Head of caudate nucleus (tissue), 42 donors: ENCODE measurements around the gene TST.

Experiments
- DNase-seq, 42 donors: peaks; one replicate each; pipeline versions ENCODE4 v3.0.0 to v3.0.0-alpha.2; 2020 to 2021; ENCODE audit warnings: mixed read lengths in 7 of 42
- intact Hi-C: fragments of 100-400 bp; cut with DNase I; formaldehyde crosslinking; loops from one replicate; pipeline ENCODE4 v1.15.0; 2022

TST gene

GRCh38 chr22:37036655-37037377 is 17.6 kb upstream of the TST start:
- intact Hi-C loops, result no loop called here

GRCh38 chr22:37033605-37034430 is 14.6 kb upstream of the TST start:
- intact Hi-C loops, result no loop called here
- no peak for DNase-seq

More at GRCh38 chr22:37036655-37037377, 17.6 kb upstream of the TST start:
- peak in 9 of 42 donors; percentile 36 to 68 (median 55) for DNase-seq

- DNase-seq, result peak in 12 of 42 donors; percentile 38 to 72 (median 55)
- intact Hi-C loops, result no loop called here
Measured at GRCh38 chr22:37032535-37033460, 13.6 kb upstream of the TST start.

- peak in 6 of 42 donors; percentile 43 to 68 (median 54) for DNase-seq
- intact Hi-C loops, result no loop called here
Measured at GRCh38 chr22:37032134-37032534, 12.9 kb upstream of the TST start.

- intact Hi-C loops, result no loop called here
Measured at GRCh38 chr22:37030560-37031281, 11.5 kb upstream of the TST start.

GRCh38 chr22:37028692-37029674 is 9.7 kb upstream of the TST start:
- no peak for DNase-seq
- intact Hi-C loops, result no loop called here

More at GRCh38 chr22:37030560-37031281, 11.5 kb upstream of the TST start:
- DNase-seq, result no peak

GRCh38 chr22:37027556-37027955 is 8.3 kb upstream of the TST start:
- intact Hi-C loops, result no loop called here
- DNase-seq, result no peak

- intact Hi-C loops, result no loop called here
- peak in 2 of 42 donors; percentile 38 to 55 for DNase-seq
Measured at GRCh38 chr22:37026325-37026724, 7.1 kb upstream of the TST start.

GRCh38 chr22:37025500-37026070 is 6.3 kb upstream of the TST start:
- intact Hi-C loops, result no loop called here
- DNase-seq, result no peak

GRCh38 chr22:37024339-37025157 is 5.3 kb upstream of the TST start:
- intact Hi-C loops, result no loop called here
- no peak for DNase-seq

GRCh38 chr22:37023743-37024338 is 4.6 kb upstream of the TST start:
- intact Hi-C loops, result no loop called here
- DNase-seq, result no peak

- DNase-seq, result peak in 7 of 42 donors; percentile 26 to 57 (median 39)
- intact Hi-C loops, result no loop called here
Measured at GRCh38 chr22:37022483-37023337, 3.5 kb upstream of the TST start.

- peak in 39 of 42 donors; percentile 30 to 84 (median 66) for DNase-seq
- intact Hi-C loops, result no loop called here
Measured at GRCh38 chr22:37021710-37022482, 2.6 kb upstream of the TST start.

GRCh38 chr22:37021041-37021440 is 1.8 kb upstream of the TST start:
- intact Hi-C loops, result no loop called here
- peak in 1 of 42 donors; percentile 42 for DNase-seq
